HUES64 (cell line): ENCODE data around the gene EPPIN.

Experiments used
- H3K27ac ChIP-seq: 2 replicates; pipeline ENCODE4 v1.7.0; 2013; ENCODE audit warnings: low read depth, low read length, inconsistent platforms
- H3K27me3 ChIP-seq: 2 replicates; pipeline ENCODE4 v1.6.1; 2013; ENCODE audit warnings: mild to moderate bottlenecking, low read length; ENCODE audit not compliant: insufficient read depth
- H3K36me3 ChIP-seq: 2 replicates; pipeline ENCODE4 v1.6.1; 2013; ENCODE audit warnings: mild to moderate bottlenecking, low read length; ENCODE audit not compliant: insufficient read depth
- H3K4me1 ChIP-seq: 2 replicates; pipeline ENCODE4 v1.6.1; 2013; ENCODE audit warnings: mild to moderate bottlenecking, low read length, moderate library complexity; ENCODE audit not compliant: insufficient read depth
- H3K4me3 ChIP-seq: 2 replicates; pipeline ENCODE4 v1.5.1; 2013; ENCODE audit warnings: mild to moderate bottlenecking, low read length, moderate library complexity
- H3K9ac ChIP-seq: 2 replicates; pipeline ENCODE4 v1.6.1; 2013; ENCODE audit warnings: mild to moderate bottlenecking, low read depth, low read length
- H3K9me3 ChIP-seq: 2 replicates; pipeline ENCODE4 v1.6.1; 2013; ENCODE audit warnings: low read depth, low read length; ENCODE audit not compliant: insufficient read depth
- WGBS: fragments of 150-250, 120-280 bp; methylation state at CpG from one replicate; pipeline ENCODE4 v1.1.7; 2013; ENCODE audit warnings: missing lambda C conversion rate; 5-methylcytosine and 5-hydroxymethylcytosine counted together

EPPIN gene

DNA sequence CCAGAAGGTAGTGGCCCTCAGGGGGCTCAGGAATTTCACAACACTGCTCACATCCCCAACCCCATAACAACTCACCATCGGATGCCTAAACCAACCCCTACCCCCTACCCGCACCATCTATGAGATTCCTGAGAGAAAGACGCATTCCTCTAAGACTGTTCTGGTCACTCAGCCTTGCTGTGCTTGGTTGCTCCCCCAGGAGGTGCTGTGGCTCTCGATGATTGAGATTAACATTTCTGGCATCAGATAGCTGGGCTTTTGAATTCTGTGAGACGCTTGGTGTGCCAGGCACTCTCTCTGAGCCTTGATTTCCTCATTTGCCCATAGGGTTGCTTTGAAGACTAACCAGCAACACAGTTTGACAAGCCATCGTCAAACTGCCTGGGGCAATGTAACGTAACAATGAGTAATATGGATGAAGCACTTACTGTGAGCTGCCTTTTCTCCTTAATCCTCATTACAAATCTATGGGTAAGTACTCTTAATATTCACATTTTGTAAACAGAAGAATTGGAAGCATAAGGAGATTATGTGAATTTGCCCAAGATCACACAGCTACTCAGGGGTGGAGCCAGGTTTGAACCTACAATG, 8.9 kb downstream of the EPPIN start:
- Histone ChIP-seq H3K27ac (no peak overlapping the region), H3K27me3 (no peaks in the 10 kb centered on the region), H3K9ac (no peak overlapping the region), H3K4me1 (no peaks in the 10 kb centered on the region), H3K36me3 (no peaks in the 10 kb centered on the region), H3K9me3 (no peaks in the 10 kb centered on the region), H3K4me3 (no peak overlapping the region)
- WGBS, result 82% methylated on average over 7 of the region's 7 CpGs

DNA sequence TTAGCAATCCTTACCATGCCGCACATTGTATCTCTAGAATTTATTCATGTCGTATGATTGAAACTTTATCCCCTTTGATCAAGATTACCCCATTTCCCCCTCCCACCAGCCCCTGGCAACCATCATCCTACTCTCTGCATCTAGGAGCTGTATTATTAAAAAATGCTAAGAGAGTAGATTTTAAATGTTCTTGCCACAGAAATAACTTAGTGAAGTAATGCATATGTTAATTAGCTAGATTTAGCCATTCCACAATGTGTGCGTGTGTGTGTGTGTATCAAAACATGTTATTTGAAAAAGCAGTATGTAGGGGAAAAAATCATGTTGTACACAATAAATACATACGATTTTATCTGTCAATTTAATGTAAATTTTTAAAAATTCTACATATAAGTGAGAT, 19.9 kb downstream of the EPPIN start:
- Histone ChIP-seq H3K36me3 (no peaks in the 10 kb centered on the region), H3K4me1 (no peaks in the 10 kb centered on the region), H3K27ac (no peak overlapping the region), H3K27me3 (no peaks in the 10 kb centered on the region), H3K9me3 (no peaks in the 10 kb centered on the region), H3K4me3 (no peak overlapping the region), H3K9ac (no peak overlapping the region)
- 100% methylated on average over 3 of the region's 4 CpGs for WGBS

DNA sequence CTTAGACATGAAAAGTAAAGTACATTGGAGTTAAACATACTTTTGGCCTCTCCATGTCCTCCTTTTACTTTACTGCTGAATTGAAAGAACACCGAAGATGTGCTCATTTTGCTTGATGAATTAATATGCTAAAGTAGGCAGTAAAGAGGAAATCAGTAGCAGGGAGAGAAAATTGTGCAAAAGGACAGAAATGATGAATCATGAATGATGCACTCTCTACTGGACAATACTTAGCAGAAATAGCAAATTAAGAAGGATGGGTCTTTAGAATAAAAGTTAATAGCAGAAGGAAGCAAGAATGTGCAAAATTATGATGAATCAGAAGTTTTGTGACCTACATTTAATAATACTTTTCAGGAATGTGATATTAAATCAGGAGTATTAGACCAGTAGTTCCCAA, 23.4 kb downstream of the EPPIN start:
- Histone ChIP-seq H3K27me3 (no peaks in the 10 kb centered on the region), H3K4me3 (no peak overlapping the region), H3K36me3 (no peaks in the 10 kb centered on the region), H3K9ac (no peak overlapping the region), H3K9me3 (no peaks in the 10 kb centered on the region), H3K27ac (no peak overlapping the region), H3K4me1 (no peaks in the 10 kb centered on the region)
- WGBS, result 93% methylated on average over 1 of the region's 1 CpG

GRCh38 chr20:45518282-45518681, 28.9 kb downstream of the EPPIN start:
- H3K36me3 ChIP-seq, result no peaks in the 10 kb centered on the region
- no peak overlapping the region for H3K4me3 ChIP-seq
- no peaks in the 10 kb centered on the region for H3K27me3 ChIP-seq
- H3K9me3 ChIP-seq, result no peaks in the 10 kb centered on the region
- no peak overlapping the region for H3K27ac ChIP-seq
- 71% methylated on average over 2 of the region's 2 CpGs for WGBS
- H3K9ac ChIP-seq, result no peak overlapping the region
- H3K4me1 ChIP-seq, result no peaks in the 10 kb centered on the region

DNA sequence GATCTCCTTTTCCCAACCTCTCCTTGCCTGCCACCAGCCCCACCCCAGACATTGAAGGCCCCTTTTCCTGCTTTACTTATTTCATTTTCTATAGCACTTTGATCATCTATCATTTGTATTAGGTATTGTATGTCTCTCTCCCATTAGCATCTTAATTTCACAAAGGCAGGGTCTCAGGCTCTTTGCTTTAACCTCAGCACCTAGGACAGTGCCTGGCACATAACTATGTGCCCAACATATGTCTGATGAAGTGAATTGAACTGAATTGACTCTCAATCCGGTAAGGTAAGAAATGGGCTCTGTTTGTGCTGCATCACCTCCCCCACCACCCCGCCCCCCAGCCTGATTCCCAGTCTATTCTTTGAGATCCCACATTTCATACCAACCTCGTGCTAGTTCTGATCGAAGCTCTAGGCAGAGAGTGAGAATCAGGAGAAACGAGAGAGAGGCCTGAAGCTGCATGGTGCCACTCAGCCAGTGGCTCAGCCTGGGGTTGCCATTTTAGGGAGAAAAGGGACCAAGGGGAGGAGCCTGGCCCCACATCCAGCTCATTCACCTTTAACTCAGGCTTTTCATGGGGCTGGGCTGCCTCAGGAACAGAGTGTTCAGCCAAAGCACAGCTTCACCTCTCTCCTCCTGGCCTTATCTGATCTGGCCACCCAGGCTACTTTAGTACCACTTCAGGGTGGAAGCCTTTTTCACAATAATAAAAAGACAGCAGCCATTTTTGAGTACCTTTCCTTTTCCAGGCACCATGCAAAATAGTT, 31.9 kb downstream of the EPPIN start, which contains the start of gene SPINT3:
SPINT3 (minus strand) TSS at position 476 of the 767 bp plus-strand sequence; CDS start at position 462, 14 bp downstream.
- no peak within 1 kb of the TSS for H3K27ac ChIP-seq
- H3K4me3 ChIP-seq, result no peak within 1 kb of the TSS
- H3K9ac ChIP-seq, result no peak within 1 kb of the TSS
- H3K4me1 ChIP-seq, result no peaks in the 10 kb centered on the region
- no peaks in the 10 kb centered on the region for H3K9me3 ChIP-seq
- no peaks in the 10 kb centered on the region for H3K27me3 ChIP-seq
- 72% methylated on average over 5 of the region's 5 CpGs for WGBS
- H3K36me3 ChIP-seq, result no peaks in the 10 kb centered on the region

DNA sequence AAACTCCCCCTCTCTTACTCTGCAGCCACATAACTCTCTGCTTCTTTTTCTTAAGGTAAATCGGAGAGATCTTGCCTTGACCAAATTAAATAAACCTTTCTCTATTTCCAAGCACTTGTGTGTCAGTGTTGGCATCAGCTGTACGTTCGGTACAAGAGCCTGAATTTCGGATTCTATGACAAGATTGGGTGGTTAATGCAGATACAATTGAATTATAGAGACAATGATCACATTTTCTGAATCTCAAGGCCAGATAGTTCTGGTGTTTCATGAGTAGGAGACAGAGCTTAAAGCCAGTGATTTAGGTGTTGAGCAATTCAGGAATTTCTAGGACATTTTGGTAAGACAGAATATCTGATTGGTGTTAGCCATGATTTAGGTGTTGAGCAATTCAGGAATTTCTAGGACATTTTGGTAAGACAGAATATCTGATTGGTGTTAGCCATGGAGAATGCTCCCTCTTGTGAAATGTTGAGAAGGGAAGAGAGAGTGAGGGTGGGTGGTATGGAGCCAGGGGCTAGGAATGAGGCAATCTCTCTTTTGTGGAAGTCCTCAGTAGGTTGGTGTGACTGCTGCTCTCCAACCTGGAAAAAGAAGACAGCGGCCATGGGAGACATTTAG, 36.8 kb downstream of the EPPIN start:
- Histone ChIP-seq H3K36me3 (no peaks in the 10 kb centered on the region), H3K9me3 (no peaks in the 10 kb centered on the region), H3K4me1 (no peaks in the 10 kb centered on the region), H3K4me3 (no peak overlapping the region), H3K27me3 (no peaks in the 10 kb centered on the region), H3K27ac (no peak overlapping the region), H3K9ac (no peak overlapping the region)
- 91% methylated on average over 5 of the region's 5 CpGs for WGBS

- no peaks in the 10 kb centered on the region for H3K36me3 ChIP-seq
- no peaks in the 10 kb centered on the region for H3K4me1 ChIP-seq
- no peak overlapping the region for H3K27ac ChIP-seq
- no peaks in the 10 kb centered on the region for H3K27me3 ChIP-seq
- H3K4me3 ChIP-seq, result no peak overlapping the region
- H3K9ac ChIP-seq, result no peak overlapping the region
- WGBS, result 90% methylated on average over 4 of the region's 4 CpGs
- H3K9me3 ChIP-seq, result no peaks in the 10 kb centered on the region
Observed at GRCh38 chr20:45509091-45509490, 38.1 kb downstream of the EPPIN start.

DNA sequence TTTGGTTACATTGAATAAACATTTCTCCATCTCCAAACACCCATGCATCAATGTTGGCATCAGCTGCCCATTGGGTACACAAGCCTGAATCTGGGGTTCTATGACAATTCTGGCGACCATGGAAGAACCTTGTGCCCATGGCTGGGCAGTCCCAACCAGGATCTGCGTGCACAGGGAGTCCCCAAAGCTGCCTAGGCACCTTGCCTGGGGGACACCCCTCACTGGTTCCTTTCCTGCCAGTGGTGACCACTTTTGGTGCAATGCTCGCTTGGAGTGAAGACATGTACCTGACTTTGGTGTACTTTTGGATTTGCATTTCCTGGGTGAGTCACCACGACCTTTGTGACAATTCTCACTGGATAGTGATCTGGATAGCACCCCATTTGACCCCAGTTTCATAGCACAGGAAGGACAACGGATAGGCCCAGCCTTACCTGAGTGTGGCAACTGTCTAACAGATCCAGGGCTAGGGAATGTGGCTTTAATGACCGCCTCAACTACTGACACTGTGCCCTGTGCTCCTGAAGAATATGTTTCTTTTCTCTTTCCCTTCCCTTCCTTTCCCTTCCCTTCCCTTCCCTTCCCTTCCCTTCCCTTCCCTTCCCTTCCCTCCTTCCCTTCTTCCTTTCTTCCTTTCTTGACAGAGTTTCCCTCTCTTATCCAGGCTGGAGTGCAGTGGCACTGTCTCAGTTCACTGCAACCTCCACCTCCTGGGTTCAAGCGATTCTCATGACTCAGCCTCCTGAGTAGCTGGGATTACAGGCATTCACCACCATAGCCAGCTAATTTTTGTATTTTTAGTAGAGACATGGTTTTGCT, 38.9 kb downstream of the EPPIN start:
- Histone ChIP-seq H3K4me3 (no peak overlapping the region), H3K36me3 (no peaks in the 10 kb centered on the region), H3K9me3 (no peaks in the 10 kb centered on the region), H3K27me3 (no peaks in the 10 kb centered on the region), H3K9ac (no peak overlapping the region), H3K4me1 (no peaks in the 10 kb centered on the region), H3K27ac (no peak overlapping the region)
- WGBS, result 88% methylated on average over 7 of the region's 7 CpGs

DNA sequence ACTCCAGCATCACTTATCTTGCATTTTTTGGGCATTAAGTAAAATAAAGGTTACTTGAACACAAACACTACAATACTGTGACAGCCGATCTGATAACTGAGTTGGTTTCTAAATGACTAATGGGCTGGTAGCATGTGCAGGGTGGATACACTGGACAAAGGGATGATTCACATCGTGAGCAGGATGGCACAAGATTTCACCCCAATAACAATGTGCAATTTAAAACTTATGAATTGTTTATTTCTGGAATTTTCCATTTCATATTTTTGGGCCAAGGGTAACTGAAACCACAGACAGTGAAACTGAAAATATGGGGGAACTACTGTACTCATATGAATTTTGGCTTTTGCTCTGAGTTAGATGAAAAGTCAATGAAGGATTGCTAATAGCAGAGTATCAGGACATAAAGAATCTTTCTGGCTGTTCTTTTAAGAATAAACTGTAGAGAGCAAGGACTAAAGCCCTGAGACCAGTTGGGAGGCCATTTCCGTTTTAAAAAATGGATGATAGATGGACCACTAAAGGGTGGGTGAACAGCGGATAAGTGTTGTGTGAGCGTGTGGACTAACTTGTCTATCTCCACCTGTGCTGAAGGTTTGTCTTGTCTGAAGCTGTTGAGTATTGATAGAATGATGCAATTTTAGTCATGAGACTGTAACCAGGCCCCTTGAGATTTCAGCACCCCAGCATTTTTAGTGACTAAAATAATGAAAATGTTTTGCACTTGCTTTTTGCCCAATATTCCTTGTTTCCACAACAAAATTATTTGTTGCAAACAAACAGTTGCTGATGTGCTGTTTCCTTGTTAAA, 40.0 kb downstream of the EPPIN start:
- 92% methylated on average over 4 of the region's 5 CpGs for WGBS
- no peaks in the 10 kb centered on the region for H3K27me3 ChIP-seq
- no peaks in the 10 kb centered on the region for H3K9me3 ChIP-seq
- no peaks in the 10 kb centered on the region for H3K36me3 ChIP-seq
- no peak overlapping the region for H3K4me3 ChIP-seq
- H3K4me1 ChIP-seq, result no peaks in the 10 kb centered on the region
- H3K27ac ChIP-seq, result no peak overlapping the region
- no peak overlapping the region for H3K9ac ChIP-seq

GRCh38 chr20:45506398-45506797, 40.8 kb downstream of the EPPIN start:
- no peaks in the 10 kb centered on the region for H3K4me1 ChIP-seq
- H3K27ac ChIP-seq, result no peak overlapping the region
- no peak overlapping the region for H3K9ac ChIP-seq
- H3K36me3 ChIP-seq, result no peaks in the 10 kb centered on the region
- H3K9me3 ChIP-seq, result no peaks in the 10 kb centered on the region
- no peaks in the 10 kb centered on the region for H3K27me3 ChIP-seq
- H3K4me3 ChIP-seq, result no peak overlapping the region
- WGBS, result 97% methylated on average over 2 of the region's 2 CpGs
